GM21576 (cell line): ENCODE results near the gene CORO7.
"Not testable (repeated sequence)": the region's sequence is repeated elsewhere in the genome, so short reads cannot be mapped to it uniquely, and the experiment has no call there.

Experiments used
- ATAC-seq: cut with Tn5 transposase; IDR thresholded peaks from one replicate; pipeline ENCODE4 v1.9.1; 2021; ENCODE audit warnings: mild to moderate bottlenecking, moderate library complexity; ENCODE audit not compliant: unreplicated experiment

The CORO7 gene

GRCh38 chr16:4340443-4340842 is 76.0 kb downstream of the CORO7 start:
- no peak for ATAC-seq

GRCh38 chr16:4339909-4340308 is 76.5 kb downstream of the CORO7 start:
- no peak for ATAC-seq

GRCh38 chr16:4339455-4339854 is 76.9 kb downstream of the CORO7 start:
- ATAC-seq: no peak

- no peak for ATAC-seq
These were observed 77.6 kb downstream of the CORO7 start for GRCh38 chr16:4338712-4339299.

- no peak for ATAC-seq
These were observed 78.2 kb downstream of the CORO7 start for GRCh38 chr16:4338125-4338582.

GRCh38 chr16:4337540-4338088 is 78.8 kb downstream of the CORO7 start:
- no peak for ATAC-seq

GRCh38 chr16:4336701-4337539 is 79.5 kb downstream of the CORO7 start:
- ATAC-seq: no peak

GRCh38 chr16:4334724-4335495 is 81.5 kb downstream of the CORO7 start:
- no peak for ATAC-seq

- ATAC-seq: not testable (repeated sequence)
These were observed 82.7 kb downstream of the CORO7 start for GRCh38 chr16:4333714-4334113.

- ATAC-seq: no peak
These were observed 83.1 kb downstream of the CORO7 start for GRCh38 chr16:4333308-4333638.

GRCh38 chr16:4332623-4333307 is 83.6 kb downstream of the CORO7 start:
- no peak for ATAC-seq

GRCh38 chr16:4332083-4332482 is 84.3 kb downstream of the CORO7 start:
- no peak for ATAC-seq

- ATAC-seq: no peak
These were observed 86.0 kb downstream of the CORO7 start for GRCh38 chr16:4330277-4330874.

- no peak for ATAC-seq
These were observed 87.3 kb downstream of the CORO7 start for GRCh38 chr16:4328782-4329775.

- no peak for ATAC-seq
These were observed 88.2 kb downstream of the CORO7 start for GRCh38 chr16:4328046-4328781.

GRCh38 chr16:4327386-4328045 is 88.9 kb downstream of the CORO7 start:
- no peak for ATAC-seq

- no peak for ATAC-seq
These were observed 91.1 kb downstream of the CORO7 start for GRCh38 chr16:4325253-4325758.
